ENCODE measurements around the gene PON3. TPM values are rescaled to one million over a fixed set of nuclear protein-coding genes. Genes with fewer than 3 reads are reported as not detected.
A peak's percentile ranks its signal among the peaks of the same experiment; 100 is the strongest.

Gene PON3
- 13.4 and 15.0 TPM in 2 replicates for total RNA-seq (2022)
- Bru-seq, nascent RNA = percentile 65 among the genes with signal in this experiment
- percentile 77 among the genes with signal in this experiment for BruChase-seq, experiment 1, labeled RNA remaining after a 2-hour chase
- BruChase-seq, experiment 2, labeled RNA remaining after a 6-hour chase = percentile 60 among the genes with signal in this experiment
- long read RNA-seq, transcript PON3-201 (9 exons, 1,105 nt) = major isoform, 7 of 14 reads
- long read RNA-seq, partial matches to known transcripts = 0 of 14 reads
- long read RNA-seq, other reads (novel, unspliced or antisense) = 5 of 14 reads

GRCh38 chr7:95396136-95397032, at the start of gene PON3:
PON3 (minus strand) TSS chr7:95396375; CDS start chr7:95396350, 25 bp downstream.
- POLR2A ChIA-PET = interaction anchor here (0.9 to 1.9 kb wide), 3 partner anchors 37 to 79 kb away, joined by 3 to 12 read pairs (median 3); partner anchors contain the start of gene PON2
- DNase-seq = peak; percentile 73 to 81
- H3K4me1 Mint-ChIP-seq (ENCODE audit: low read depth, unreplicated experiment) = peaks cover 11% of the 10 kb centered on the region
- H3K9me3 Mint-ChIP-seq (ENCODE audit: unreplicated experiment) = no peaks in the 10 kb centered on the region
- peaks cover 8% of the 10 kb centered on the region for H3K36me3 Mint-ChIP-seq (ENCODE audit: insufficient read depth, unreplicated experiment)
- TSS peak; percentile 51 for BruUV-seq (replicated peaks)
- intact Hi-C loops (cut with micrococcal nuclease; ENCODE audit: unreplicated experiment) = loop anchor here (1.0 to 2.0 kb wide), 3 partner anchors 44 to 82 kb away; no protein-coding TSS in a partner anchor
- Histone ChIP-seq H3K4me1 (peaks cover 9% of the 10 kb centered on the region; the same call in 1 of the 2 replicates), H3K27me3 (replicated peaks; ENCODE audit: control insufficient read depth, insufficient read depth, low read length) (no peaks in the 10 kb centered on the region), H3K9me3 (no peaks in the 10 kb centered on the region), H3K4me3 (ENCODE audit: low read depth, low read length) (peak within 1 kb of the TSS; percentile 83), H3K36me3 (ENCODE audit: control insufficient read depth, insufficient read depth, low read length) (no peaks in the 10 kb centered on the region)
- TF ChIP-seq, protein P1, sequence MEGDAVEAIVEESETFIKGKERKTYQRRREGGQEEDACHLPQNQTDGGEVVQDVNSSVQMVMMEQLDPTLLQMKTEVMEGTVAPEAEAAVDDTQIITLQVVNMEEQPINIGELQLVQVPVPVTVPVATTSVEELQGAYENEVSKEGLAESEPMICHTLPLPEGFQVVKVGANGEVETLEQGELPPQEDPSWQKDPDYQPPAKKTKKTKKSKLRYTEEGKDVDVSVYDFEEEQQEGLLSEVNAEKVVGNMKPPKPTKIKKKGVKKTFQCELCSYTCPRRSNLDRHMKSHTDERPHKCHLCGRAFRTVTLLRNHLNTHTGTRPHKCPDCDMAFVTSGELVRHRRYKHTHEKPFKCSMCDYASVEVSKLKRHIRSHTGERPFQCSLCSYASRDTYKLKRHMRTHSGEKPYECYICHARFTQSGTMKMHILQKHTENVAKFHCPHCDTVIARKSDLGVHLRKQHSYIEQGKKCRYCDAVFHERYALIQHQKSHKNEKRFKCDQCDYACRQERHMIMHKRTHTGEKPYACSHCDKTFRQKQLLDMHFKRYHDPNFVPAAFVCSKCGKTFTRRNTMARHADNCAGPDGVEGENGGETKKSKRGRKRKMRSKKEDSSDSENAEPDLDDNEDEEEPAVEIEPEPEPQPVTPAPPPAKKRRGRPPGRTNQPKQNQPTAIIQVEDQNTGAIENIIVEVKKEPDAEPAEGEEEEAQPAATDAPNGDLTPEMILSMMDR (IDR thresholded peaks at IDR 0.05; ENCODE audit: insufficient read depth in 1 of 2, low read depth in 1 of 2, low read length in 1 of 2, severe bottlenecking in 1 of 2, unreplicated experiment in 1 of 2) = peak; percentile 75 to 87
- CTCF ChIA-PET = interaction anchor here (0.6 to 3.6 kb wide), 20 partner anchors 10 to 294 kb away, joined by 3 to 70 read pairs (median 4); partner anchors contain the start of gene PON2
- no peaks in the 10 kb centered on the region for H3K27me3 Mint-ChIP-seq (ENCODE audit: insufficient read depth, unreplicated experiment)
- H3K27ac Mint-ChIP-seq (ENCODE audit: unreplicated experiment) = peak within 1 kb of the TSS; percentile 63
- H3K4me3 Mint-ChIP-seq (ENCODE audit: unreplicated experiment) = peak within 1 kb of the TSS; percentile 82

DNA sequence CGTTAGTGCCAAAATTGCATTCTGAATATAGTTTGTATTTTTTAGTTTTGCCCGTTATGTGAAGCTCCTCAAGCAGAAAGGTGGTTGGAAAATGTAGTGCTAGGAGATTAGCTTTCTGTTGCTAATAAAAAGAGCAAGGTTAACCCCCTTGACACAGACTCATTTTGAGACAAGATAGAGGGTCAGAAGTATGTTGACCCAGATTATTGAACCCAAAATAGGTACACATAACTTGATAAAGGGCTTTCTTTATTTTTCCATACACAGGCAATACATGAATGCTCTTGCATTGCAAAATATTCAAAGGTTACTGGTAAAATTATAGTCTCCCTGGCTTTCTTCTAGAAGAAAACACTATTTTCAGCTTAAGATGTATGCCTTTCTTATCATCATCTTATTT, 48.6 kb upstream of the PON3 start:
- H3K4me3 ChIP-seq (ENCODE audit: low read depth, low read length) = no peak overlapping the region
- H3K27ac Mint-ChIP-seq (ENCODE audit: unreplicated experiment) = no peak overlapping the region
- no peak for DNase-seq
- ChIA-PET CTCF (interaction anchor here (0.7 kb wide), 1 partner anchor 967 kb away, joined by 4 read pairs; no protein-coding TSS in a partner anchor), POLR2A (no interaction called here)
- intact Hi-C loops (cut with micrococcal nuclease; ENCODE audit: unreplicated experiment) = loop anchor here (5.0 kb wide), 1 partner anchor 858 kb away; no protein-coding TSS in a partner anchor
- H3K27me3 ChIP-seq (replicated peaks; ENCODE audit: control insufficient read depth, insufficient read depth, low read length) = no peaks in the 10 kb centered on the region
- no peaks in the 10 kb centered on the region for H3K36me3 ChIP-seq (ENCODE audit: control insufficient read depth, insufficient read depth, low read length)
- no peak overlapping the region for H3K4me3 Mint-ChIP-seq (ENCODE audit: unreplicated experiment)
- peaks cover 22% of the 10 kb centered on the region for H3K4me1 Mint-ChIP-seq (ENCODE audit: low read depth, unreplicated experiment)
- H3K9me3 ChIP-seq = no peaks in the 10 kb centered on the region
- H3K9me3 Mint-ChIP-seq (ENCODE audit: unreplicated experiment) = no peaks in the 10 kb centered on the region
- peaks cover 7% of the 10 kb centered on the region for H3K36me3 Mint-ChIP-seq (ENCODE audit: insufficient read depth, unreplicated experiment)
- no peaks in the 10 kb centered on the region for H3K27me3 Mint-ChIP-seq (ENCODE audit: insufficient read depth, unreplicated experiment)
- BruUV-seq (replicated peaks) = no TSS peak
- H3K4me1 ChIP-seq = peaks cover 37% of the 10 kb centered on the region
- TF ChIP-seq, protein P1 (IDR thresholded peaks at IDR 0.05; ENCODE audit: insufficient read depth in 1 of 2, low read depth in 1 of 2, low read length in 1 of 2, severe bottlenecking in 1 of 2, unreplicated experiment in 1 of 2) = no peak
